ENCODE data around the gene DIP2C.
"Not testable (repeated sequence)": the region's sequence is repeated elsewhere in the genome, so short reads cannot be mapped to it uniquely, and the experiment has no call there.

The DIP2C gene

DNA sequence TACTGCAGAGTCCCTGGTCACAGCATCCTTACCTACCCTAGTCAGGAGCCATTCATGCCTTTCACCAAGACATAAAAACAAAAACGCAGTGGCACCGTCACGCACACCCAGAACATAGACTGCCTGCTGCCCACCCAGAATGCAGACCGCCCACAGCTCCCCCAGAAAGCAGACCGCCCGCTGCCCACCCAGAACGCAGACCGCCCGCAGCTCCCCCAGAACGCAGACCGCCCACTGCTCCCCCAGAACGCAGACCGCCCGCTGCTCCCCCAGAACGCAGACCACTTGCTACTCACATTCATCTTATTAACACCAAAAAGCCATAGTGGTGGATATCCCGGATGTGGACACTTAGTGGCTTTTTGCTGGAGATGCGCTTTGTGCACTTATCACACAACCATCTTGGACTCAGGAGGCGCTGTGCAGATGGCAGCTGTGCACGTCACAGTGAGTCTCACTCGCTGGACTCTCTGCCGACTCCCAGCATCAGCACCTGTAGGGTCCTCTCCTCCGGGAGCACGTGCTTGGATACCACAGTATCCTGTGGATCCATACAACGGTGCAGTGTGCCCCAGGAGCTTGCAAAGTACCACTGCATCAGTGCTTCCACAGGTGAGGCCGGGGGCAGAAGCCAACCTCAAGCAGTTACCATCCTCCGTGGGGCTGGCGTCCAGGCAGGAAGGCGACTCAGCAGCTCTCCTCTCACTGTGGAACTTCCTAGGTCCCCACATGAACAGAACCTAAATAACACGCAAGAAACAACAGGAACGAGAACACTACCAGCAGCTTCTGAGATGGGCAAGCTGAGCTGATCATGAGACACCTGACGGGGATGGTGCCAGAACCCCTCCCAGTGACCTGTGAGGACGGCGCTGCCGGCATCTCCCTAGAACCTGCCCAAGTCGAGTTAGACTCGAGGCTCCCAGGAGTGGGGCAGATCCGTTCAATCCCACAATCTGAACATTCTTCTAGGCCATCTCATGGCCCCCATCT is 161.0 kb downstream of the DIP2C start:
- DNase-seq: no peak

DNA sequence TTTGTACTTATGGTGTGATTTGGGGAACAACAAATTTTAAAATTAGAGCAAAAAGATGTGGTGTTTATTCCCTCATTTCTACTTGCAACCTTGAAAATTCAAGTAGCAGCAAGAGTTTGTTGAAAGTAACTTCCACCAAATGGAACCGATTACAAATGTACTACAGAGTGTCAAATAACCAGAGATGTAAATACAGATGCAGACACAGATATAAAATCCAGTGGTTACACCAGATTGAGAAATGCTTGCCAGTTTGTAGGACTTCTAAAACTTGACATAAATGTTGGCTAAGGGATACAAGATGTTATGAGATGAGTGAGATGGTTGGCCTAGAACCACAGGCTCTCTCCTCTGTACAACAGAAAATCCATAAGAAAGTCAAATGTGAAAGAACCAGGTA is 162.1 kb downstream of the DIP2C start:
- DNase-seq: no peak

DNA sequence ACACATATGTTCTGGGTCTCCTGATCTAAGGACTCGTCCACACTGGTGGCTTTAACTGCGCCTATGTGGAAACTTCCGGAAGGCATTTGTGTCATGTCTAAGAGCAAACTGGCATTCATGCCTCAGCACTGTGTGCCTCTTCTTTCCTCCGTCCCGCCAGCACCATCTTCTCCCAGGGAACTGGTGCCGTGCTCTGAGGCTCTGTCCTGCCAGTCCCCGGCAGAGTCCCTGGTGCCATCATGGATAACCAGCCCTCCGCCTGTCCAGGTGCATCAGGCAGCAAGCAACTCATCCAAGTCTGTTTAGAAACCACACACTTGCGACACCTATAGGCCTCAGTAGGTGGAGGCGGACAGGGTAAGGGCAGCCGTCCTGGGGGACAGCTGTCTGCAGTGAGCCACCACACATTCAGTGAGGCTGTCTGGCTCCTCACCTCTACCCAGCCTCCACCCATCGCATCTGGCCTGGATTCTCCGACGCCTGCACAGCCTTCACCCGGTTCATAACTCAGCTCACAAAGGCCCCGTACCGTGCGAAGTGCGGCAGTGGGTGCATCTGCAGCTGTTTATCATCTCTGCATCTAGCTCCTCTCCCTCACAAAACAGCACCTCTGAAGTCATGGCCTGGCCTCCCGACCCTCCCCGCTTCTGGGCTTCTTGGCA is 162.7 kb downstream of the DIP2C start:
- DNase-seq: no peak

DNA sequence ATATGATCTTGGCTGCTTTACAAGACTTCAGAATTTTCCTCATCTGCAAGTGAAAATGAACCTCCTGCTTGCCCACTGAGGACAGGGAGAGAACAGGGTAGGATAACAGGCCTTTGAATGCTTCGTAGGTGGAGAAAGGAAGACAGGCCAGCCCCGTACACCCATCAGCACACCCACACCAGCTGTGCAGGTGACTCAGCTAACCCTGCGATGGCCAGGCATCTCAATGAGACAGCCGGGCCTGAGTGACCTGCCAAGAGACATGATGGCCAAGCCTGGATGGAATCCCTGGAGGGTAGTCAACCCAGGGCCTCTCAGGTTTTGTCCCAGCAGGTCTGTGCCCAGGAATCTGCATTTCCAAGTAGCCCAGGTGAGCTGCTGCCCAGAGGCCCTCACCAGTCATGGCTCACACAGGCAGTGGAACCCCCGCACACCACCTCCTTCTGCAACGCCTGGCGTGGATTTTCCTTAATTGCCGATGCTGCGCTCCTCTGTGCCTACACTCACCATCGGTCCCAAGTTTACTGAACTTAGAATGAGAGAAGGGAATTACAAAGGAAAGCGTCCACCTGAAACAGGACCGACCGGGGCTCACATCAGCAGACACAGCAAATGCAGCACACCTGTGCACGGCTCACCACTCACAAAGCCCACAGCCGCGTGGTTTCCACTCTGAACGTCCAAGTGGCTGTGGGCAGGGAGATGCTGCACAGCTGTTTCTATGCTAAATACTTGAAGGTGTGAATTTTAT is 163.7 kb downstream of the DIP2C start:
- DNase-seq: no peak

DNA sequence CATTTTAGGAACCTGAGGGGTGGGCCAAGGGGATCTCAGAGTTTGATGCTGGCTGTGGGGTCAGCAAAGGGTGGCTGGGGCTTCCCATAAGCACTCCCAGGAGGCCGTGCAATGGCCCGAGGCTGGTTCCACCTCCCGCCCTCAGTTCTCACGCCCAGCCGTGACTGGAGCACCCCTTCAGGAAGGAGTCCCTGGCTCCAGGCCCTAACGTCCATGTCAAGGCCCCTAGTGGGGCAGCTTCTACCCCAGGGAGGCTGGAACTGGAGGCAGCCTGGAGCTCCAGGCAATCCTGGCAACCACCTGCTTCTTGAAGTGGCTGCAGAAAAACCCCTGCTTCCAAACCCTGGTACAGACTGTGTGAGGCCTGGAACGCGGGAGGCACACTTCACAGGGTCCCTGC is 165.5 kb downstream of the DIP2C start:
- no peak for DNase-seq

DNA sequence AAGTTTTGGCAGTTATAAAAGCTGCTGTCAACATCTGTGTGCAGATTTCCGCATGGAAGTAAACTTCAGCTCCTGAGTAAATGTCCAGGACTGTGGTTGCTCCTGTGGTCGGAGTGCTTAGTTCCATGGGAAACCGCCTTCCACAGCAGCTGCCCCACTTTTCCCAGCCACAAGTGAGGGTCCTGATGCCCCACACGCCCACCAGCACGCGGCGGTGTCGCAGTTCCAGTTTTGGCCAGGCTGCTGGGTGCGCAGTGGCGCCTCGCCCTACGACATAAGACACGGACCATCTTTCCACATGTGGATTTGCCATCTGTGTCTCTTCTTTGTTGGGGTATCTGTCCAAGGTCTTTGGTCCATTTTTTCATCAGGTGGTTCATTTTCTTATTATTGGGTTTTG is 167.1 kb downstream of the DIP2C start:
- no peak for DNase-seq

DNA sequence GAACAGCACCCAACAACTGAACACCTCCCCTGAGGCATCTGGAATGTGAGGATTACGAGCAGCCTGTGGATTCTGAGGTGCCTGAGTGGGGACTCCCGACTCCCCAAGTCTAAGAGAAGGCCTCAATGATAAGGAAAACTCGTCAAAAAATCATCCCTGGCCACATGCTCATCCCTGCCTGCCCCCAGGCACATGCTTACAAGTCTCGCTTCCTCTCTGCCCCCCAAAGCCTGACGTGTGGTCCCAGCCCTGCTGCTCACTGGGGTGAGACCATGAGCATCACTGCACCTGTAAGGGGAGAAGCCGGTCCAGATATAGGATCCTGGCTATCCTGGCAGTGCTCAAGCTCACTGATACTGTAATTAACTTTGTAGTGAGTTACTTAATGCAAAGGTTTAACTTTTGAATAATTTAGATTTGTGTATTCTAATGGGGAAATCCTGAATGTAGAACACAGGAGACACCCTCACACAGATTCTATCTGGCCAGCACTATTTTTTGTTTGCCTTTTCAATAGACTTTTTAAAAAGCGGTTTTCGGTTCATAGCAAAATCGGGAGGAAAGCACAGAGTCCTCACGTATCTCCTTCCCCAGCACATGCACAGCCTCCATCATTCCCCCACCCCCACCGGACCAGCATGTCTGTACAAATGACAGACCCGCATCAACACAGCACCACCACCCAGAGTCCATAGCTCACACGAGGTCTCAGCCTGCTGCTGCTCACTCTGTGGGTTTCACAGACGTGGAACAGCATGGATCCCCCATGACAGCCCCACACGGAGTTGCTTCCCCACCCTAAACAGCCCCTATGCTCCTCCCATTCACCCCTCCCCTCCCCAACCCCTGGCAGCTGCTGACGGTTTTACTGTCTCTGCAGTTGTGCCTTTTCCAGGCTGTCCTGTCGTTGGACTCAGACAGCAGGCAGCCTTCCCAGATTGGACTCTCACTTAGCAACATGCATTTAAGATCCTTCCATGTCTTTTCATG is 167.9 kb downstream of the DIP2C start:
- no peak for DNase-seq

DNA sequence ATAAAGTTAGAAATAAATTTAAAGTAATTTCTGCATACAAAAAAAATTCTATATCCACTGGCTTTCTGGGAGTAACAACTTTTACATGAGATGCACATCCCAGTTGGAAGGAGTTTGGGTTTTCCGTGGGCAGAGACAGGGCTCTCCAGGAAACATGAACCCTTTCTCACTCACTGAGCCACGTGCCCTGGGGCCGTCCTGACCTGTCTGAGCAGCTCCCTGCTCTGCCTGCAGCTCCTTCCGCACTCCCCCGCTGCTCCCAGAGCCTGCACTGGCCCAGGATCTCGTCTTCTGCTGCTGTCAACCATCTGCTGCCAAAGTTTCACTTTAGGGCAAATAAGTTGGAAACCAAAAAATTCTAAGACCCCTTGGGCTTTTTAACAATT is 169.1 kb downstream of the DIP2C start:
- no peak for DNase-seq

DNA sequence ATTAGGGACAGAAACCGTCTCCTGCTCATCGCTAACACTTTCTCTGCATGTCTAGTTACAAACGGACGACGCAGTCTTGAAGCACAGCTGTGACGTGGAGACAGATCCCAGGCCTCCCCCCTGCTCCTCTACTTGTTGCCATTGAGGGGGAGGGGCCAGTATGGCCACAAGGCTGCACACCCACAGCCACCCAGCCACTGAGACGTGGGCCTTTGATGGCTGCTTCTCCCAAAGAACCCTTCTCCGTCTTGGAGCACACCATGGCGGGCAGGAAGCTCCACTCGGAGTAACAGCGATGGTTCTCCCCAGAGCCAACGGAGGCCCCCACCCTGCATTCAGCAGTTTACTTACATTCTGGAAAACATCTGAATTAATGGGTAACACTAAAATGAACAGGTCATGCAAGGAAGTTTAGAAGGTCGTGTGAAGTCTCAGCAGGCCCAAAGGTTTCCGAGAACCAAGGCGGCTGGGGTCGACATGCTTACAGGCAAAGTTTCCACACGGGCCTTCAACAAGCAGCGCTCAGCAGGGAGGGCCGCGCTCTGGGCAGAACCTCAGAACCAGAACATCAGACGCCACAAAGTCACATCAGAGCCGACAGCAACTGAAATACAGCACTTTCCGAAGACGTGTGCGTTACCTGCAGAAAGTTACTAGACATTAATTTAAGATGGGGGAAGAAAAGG is 169.6 kb downstream of the DIP2C start:
- DNase-seq: no peak

DNA sequence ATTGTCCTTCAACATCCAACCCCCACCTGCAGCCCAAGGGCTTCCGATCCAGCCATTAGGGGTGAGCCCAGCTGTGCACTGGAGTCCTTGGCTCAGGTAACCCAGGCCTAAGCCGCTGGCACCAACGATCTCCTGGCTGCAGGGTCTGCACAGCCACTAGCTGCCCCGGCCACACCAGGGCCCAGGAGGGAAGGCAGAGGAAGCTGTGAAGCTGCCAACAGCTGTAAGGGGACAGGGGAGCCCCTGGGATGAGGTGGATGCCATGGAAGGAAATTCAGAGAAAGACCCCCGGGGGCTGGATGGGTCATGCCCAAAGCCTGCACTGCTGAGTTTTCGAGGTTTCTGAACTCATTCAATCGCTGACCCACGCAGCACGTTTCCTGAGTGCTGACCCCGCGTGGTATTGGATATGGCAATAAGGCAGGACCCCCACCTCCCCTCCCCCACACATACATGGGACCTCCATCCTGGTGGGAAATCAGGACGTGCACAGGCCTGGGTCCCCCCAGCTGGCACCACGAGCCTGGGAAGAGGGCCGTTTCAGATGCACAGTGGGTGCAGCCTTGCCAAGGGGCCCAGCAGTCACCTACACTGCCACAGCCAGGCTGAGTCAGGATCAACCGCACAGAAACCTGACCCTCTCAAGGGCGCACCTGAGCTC is 170.3 kb downstream of the DIP2C start:
- DNase-seq: no peak

DNA sequence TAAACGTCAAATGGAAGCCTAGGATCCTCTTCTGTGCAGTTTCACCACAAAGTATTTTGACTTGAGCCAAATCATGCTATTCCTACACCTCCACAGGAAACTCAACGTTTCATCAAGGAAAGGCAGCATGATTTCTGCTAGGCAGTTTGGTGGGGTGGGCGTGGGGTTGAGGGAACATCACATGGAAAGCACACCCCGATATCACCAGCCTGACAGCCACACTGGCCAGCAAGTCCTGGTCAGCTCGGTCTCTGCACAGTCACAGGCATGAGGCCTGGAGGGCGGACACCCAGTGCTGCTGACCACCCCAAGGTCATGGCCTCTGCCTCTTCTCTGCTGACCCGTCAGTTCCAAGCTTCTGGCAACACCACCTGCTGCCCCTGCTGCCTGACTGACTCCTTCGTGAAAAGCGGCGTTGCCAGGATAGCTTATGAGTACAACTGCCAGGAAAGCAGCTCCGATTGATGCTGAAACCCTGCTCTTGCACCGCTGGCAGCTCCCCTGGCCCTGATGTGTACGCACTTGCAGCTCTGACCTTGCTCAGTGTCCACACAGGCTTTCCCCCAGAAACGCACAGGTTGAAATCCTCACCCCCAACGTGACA is 171.5 kb downstream of the DIP2C start:
- no peak for DNase-seq

DNA sequence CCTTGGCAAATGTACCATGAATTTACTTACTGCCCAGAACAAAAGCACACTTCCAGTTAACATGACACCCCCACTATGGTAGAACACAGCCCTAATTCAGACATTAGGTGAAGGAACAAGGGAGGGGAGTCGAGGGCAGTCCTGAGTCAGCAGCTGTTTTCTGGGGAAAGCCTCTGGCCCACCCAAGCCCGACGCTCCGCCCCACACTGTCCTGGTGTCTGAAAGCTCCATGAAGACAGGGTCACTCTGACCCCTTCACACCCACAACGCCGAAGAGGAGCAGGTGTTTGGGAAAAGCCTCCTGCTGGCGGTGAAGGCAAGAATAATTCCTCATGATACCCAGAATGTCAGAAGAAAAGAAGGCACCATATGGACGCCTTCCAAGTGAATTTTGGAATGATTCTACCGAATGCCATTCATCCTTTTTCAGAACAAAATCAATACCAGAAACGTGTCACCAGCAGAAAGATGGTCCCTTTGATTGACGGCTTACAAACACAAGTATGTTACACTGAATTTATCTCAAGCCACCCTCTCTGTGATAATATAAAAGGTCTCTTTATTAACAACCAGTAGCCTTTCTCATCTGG is 172.1 kb downstream of the DIP2C start:
- no peak for DNase-seq

DNA sequence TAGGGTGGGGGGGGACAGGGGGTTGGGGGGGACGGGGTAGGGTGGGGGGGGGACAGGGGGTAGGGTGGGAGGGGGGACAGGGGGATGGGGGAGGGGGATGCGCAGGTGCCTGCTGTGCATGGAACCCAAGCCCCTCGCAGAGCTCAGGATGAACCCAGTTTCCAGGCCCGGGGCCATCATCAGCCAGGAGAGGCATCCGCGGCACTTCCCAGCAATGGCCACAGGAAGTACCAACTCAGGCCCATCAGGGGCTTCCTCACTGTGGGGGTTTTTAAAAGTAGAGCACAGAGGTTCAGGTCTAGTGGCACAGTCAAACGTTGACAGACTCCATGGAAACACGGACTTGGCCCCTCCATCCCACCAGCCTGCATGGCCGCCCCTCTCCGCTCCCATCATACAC is 172.7 kb downstream of the DIP2C start:
- no peak for DNase-seq

DNA sequence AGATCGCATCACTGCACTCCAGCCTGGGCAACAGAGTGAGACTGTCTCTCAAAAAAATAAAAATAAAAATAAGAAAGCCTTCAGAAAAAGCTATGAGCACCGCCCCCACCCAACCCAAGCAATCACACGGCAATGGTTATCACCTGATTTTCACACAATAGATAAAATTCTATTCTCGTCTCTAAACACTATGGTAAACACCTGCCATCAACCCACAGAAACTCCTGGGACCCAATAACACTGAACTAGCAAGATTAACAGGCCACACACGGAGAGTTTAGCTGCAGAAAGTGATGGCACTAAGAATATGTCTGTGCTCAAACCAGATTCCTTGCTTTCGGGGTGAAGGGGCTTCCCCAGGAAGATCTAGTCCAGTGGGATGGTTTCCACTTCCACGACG is 173.8 kb downstream of the DIP2C start:
- DNase-seq: no peak

DNA sequence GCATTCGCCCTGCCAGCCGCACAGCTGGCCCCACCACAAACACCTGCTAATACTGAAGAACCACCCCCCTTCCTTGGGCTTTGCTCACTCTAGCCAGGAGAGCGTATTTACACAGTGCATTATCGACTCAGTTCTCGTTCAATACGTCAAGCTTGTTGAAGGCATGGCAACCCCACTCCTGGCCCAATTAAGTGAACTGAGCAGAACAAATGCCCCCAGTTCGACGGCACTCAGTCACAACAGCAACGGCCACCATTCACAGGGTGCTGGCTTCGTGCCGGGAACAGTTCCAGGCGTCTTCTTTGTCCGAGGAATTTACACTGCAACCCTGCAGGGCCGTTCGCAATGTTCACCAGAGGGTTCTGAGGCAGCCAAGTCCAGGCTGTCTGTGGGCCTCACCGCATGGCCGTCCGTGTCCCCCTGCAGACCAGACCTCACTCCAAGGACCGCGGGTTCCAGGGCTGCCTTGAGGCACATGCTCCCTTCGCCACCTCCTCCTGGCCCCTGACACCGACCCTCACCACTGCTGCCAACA is 175.3 kb downstream of the DIP2C start:
- peak; percentile 7 for DNase-seq

DNA sequence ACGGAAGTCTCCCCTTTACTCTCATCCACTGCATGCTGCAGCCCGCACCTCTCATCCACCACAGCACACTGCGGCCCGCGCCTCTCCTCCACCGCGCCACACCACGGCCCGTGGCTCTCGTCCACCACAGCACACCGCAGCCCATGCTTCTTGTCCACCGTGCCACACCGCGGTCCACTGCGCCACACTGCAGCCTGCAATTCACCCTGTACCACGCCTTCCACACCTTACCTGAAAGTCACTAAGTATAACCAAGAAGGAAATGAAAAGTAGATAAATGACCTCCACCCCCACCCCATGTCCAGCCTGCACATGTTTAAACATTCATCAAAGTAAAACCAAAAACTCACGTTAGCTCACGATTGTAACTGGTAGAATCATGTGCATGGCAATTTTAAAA is 176.1 kb downstream of the DIP2C start:
- DNase-seq: no peak

DNA sequence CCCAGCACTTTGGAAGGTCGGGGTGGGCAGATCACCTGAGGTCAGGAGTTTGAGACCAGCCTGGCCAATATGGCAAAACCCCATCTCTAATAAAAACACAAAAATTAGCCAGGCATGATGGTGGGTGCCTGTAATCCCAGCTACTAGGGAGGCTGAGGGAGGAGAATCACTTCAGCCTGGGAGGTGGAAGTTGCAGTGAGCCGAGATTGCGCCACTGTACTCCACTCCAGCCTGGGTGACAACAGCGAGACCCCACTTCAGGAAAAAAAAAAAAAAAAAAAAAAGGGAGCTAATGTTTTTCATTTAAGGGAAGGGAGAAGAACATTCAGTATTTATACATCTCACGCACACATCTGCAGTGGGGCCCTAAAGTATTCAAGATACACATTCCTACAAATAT is 176.8 kb downstream of the DIP2C start:
- DNase-seq: not testable (repeated sequence)

DNA sequence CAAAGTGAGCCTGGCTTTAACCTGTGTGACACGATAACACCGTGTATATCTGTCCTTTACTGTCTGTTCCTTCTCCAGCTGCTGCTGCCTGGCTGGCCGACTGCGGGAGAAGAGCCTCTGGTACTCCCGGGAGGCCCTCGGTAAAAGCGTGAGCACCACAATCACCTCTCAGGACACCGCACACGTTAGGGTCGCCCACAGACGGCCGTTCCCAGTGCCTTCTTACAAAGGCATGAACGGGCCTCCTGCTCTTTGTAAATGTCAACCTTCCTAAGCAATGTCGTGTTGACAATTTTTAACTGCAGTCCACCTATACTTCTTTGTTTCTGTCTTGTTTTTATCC is 177.6 kb downstream of the DIP2C start:
- DNase-seq: no peak

DNA sequence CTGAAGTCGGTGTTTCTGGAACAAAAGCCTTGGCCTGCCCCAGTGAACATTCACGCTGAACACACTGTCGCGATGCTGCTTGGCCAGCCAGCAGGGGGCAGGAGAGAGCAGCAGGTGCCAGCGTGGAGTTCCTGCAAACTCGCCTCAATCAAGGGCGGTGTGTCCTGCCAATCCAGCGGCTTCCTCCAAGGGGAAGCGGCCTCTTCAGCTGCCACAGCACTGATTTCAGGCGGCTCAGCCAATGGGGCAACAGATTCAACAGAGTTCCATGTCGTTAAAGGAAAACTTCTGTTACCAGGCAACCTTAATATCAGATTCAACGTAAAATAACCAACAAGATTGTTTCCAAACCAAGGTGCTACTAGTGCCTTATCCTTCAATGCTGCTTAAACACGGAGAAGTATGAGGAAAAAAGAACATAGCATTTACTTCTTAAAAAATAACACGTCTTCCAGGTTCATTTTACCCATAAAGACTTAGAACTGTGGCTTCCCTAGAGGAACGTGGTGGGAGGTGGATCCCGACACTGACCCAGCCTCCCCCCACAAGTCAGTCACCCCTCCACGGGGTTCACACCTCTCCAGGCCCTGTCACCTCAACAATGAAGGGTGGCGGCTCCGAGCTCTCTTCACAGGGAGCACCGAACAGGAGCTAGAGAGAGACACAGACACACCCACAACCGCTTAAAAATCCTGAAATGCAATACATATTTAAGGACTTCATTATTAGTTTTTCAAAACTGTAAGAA is 178.2 kb downstream of the DIP2C start:
- peak; percentile 71 for DNase-seq
